ELR (cell line): ENCODE results near the gene SRGAP1.
"Not testable (repeated sequence)": the region's sequence is repeated elsewhere in the genome, so short reads cannot be mapped to it uniquely, and the experiment has no call there.

Experiments used
- DNase-seq: peaks from one replicate; pipeline ENCODE4 v3.0.0-alpha.2; 2015; ENCODE audit warnings: low read depth

The SRGAP1 gene

DNA sequence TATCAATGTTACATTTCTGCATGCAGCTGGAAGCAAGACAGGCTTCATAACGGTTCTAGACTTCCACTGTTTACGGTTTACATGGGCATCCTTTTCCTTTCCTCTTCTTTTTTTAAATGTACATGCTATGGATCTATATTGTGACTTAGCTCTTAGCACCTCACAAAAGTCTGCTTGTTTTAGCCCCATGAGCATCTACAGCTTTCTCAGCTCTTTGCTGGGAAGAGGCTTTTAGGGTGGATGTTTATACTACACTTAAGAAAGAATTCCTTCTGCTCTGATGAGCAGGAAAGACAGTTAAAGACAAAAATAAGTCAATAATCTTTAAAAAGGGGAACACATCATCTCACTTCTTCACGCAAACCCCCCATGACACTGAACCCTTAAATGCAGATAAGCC lies 326.2 kb downstream of the SRGAP1 start:
- DNase-seq: no peak

DNA sequence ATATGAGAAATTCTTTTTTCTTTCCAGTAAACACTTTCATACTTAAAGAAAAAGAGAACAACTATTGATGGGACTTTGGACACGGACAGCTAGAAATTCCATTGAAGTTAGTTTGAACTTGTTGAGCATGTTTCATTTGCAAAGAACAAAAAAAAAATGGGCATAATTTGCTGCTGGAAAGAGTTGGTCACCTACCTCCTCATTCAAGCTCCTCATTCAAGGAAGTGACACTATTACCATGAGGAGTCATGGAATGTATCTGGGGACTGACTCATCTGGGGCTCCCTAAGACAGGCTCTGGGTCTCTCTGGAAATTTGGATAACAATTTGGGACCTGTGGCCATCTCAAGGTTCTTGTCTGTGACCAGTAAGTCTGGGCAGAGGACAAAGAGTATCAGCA lies 327.2 kb downstream of the SRGAP1 start:
- peak; percentile 87 for DNase-seq

DNA sequence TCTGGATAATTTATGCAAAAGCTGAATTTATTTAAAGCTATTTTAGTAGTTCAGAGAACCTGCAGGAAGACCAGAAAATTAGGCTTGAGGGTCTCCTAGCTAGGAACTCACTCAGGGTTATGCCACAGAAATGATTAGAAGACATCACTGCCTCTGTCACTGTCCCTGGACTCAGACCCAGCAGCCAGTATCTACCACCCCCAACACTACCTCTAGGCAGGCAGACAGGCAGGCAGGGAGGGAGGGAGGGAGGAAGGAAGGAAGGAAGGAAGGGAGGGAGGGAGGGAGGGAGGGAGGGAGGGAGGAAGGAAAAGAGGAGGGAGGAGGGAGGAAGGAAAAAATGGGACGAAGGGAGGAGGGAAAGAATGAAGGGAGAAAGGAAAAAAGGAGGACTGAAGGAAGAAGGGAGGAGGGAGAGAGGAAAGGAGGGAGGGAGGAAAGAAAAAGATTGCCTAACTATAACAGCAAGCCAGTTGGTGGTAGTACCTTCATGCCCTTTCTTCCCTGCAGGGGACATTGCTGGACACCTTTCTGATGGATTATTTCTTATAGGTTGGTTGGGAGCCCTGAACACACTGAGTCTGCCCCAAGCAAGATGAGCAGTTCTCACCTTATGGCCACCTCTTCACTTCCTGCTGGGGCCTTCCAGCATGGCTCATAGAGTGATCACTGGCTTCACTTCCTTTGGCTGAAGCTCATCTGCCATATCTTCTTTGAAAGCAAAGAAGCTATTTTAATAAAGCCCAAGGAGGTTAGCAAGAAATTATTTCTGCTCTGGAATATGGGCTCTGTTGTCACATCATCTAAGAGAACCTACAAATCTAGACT lies 327.9 kb downstream of the SRGAP1 start:
- DNase-seq: peak; percentile 48

DNA sequence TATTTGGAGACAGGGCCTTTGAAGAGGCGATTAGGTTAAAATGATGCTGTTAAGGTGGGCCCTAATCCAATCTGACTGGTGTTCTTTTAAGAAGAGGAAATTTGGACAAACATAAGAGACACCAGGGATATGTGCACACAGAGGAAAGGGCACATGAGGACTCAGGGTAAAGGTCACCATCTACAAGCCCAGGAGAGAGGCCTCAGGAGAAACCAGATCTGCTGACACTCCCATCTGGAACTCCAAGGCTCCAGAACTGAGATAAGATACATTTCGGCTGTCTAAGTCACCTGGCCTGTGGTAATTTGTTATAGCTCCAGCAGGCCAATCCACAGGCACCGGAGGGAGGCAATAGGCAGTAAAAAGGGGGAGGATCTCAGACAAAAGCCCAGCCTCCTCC lies 329.0 kb downstream of the SRGAP1 start:
- DNase-seq: no peak

DNA sequence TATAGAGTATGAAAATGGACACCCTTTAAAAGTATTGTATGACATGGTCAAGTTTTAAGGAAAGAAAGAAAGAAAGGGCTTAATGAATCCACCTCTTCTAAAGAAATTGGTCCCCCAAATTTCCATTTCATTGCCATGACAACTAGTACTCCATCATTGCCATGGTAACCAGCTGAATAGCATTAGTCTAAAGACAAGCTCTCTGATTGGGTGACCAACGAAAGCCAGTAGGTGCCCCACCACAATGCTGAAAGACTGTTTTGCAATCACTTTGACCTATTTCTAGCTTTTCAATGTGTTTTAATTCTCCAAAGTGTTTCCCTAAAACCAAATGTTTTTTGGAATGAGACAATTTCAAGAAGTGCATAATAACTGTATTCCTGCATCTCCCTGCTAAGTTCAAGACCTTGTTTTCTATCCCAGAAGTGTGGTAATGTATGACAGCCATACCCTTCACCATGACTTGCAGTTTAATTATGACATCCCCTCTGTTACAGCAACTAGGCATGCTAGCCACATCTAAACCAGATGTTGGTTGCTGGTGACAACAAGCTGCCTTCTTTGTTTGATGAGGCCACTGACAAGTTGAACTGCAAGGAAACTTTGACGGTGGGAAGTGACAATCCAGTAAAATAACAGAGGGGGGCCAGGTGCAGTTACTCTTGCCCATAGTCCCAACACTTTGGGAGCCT lies 330.9 kb downstream of the SRGAP1 start:
- DNase-seq: peak; percentile 24

DNA sequence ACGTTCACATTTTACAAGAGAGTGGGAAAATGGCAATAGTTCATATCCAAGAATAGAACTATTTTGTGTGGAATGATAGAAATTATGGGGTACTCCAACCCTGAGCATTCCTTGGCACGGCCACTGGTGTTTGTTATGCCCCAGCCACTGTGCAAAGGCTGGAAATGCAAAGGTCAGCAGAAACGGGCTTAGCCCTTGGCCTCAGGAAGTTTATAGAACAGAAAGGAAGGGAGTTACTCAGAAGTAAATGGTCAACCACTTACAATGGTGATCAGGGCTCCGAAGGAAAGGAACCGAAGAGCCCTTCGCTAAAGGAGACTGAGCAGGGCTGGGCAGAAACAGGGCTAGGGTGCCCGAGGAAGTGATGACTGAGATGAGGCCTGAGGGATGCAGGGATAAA lies 332.5 kb downstream of the SRGAP1 start:
- no peak for DNase-seq

DNA sequence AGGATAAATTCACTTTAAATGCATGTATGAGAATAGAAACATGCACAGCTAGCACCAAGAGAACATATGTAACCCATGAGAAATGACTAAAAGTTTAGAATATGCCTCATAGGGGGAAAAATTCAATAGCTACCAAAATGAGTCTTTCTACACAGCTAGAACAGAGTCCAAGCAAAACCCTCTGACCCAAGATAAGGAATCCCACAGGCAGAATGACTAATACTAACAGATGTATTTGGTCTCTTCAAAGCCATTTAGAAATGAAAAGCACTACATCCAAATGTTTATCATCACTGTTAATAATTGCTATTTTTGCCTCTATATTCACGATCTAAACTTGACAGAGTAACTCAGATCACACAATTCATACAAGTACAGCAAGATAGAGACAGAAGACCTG lies 333.6 kb downstream of the SRGAP1 start:
- peak; percentile 83 for DNase-seq

DNA sequence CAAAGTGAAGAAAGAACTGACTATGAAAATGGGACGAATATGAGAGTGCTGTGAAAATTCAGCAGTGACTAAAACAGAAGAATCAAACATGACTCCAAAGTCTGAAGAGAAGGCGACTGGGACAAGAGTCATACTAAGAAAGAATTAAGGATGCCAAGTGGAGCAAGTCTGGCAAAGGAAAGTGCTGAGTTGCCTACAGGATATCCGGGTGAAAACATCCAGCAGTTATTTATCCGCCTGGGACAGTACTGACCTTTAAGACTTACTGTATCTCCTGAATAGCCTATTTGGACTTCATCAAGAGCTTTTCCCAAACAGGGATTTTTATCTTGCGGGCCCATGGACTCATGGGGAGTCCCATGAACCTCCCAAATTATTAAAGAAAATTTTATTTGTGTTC lies 336.5 kb downstream of the SRGAP1 start:
- peak; percentile 87 for DNase-seq

DNA sequence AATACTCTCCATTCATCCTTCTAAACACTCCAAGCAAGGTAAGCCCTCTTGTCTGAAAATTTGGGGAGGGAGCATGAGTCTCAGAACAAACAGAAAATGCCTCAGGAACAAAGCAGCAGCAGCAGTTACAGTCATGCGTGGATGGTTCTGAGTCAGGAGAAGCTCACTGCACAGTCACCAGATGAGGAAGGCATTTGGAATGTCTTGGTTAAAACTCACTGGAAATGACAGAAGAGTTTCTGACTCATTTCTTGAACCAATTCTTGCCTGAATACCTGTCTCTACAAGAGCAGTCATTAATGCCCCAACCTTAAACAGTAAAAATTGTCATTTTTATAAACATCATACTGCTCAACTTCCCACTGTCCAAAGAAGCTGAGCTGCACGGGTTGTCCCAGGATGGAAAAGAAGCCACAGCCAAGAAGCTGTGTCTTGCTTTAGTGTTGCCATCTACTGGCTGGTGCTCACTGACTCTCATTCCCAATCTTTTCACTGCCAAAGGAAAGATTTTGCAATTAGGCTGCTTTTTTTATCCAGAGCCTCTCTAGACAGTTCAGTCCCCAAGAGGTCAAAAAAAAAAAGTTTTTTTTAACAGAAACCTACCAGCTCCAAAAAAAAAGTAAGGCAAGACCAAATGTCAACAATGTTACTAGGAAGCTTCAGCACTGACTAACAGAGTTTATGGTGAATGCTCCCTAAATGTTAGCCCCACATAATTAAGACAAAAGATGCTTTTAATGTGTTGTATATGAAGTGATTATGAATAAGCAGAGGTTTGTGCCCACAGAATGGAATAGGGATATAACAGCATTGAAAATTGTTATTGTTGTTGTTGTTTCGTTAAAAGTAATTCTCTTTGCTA lies 337.2 kb downstream of the SRGAP1 start:
- peak; percentile 99 for DNase-seq

DNA sequence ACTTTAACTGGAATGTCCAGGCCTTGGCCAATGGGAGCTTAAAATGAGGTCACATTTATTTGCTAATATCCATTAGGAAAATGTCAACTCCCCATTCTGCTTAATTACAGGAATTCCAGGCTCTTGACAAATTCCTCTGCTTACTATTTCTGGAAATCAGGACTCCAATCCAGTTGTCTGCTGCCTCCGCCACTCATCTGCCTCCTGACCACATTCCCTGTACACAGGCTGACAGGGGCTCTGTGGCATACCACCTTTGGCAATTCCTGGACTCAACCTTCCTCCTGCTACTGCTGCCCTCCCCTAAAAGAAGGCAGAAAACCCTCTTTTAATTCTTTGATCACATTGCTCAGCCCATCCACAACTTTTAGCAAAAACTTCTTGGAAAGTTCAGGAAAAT lies 339.7 kb downstream of the SRGAP1 start:
- DNase-seq: no peak

DNA sequence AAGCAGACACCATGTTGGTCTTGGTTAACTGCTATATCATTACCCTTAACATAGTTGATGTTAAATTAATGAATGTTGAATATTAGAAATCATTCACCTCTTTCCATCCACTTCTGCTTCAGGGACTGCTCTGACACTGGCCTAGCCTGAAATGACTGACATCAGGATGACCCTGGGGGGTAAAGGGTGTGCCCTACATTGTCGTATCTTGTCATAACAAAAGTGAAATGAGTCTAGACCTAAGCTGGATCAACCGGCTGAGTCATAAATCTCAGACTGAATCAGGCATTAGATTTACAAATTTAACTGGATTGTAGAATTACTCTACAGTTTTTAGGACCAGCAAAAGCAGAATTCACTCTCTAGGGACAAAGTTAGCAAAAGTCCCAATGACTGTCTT lies 342.3 kb downstream of the SRGAP1 start:
- peak; percentile 72 for DNase-seq

DNA sequence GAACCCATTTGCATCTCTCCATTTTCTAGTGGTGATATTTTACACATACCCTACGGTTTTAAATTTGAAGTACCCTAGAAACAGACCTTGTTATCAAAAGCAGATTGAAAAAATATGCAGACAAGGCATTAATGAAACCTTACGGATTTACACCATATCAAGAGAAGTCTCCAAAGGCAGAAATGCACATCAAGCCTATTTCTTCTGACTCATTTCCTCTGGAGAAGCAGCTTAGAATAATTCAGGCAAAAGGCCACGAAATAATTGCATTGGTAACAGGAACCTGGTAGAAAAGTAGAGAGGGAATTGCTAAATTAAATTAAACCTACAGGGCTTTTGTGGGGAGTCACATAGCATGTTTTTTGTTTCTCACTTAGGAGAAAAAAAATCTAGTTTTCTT lies 342.9 kb downstream of the SRGAP1 start:
- peak; percentile 87 for DNase-seq

DNA sequence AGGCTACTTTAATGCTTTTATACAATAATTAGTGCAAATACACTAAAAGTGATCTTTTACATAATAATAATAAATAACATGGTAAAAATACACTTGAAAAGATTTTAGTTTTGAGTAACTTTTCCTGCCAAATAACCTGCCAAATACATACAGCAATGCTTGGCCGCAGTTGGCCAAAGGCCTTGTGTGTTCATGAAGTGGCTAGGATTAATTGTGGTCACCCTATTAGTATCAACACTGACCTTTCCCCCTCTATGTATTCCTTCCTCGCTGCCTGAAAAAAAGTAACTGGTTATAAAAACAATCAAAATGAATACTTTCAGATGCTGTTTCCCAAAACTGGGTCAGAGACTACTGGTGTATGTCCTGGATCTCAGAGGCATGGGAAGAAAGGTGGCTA lies 343.3 kb downstream of the SRGAP1 start:
- DNase-seq: no peak

DNA sequence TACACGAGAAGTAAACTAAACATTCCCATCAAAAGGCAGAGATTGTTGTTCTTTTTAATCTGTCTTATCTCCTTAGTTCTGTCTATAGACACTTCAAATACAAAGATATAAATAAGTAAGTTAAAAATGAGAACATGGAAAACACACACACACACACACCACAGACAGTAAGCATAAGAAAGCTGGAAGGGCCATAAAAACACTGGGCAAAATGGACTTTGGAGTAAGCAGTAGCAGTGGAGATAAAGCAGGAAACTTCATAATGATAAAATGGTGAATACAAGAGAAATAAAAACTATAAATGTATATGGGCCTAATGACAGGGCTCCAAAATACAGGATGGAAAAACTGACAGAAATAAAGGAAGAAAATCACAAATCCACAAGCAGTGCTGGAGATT lies 345.0 kb downstream of the SRGAP1 start:
- no peak for DNase-seq

DNA sequence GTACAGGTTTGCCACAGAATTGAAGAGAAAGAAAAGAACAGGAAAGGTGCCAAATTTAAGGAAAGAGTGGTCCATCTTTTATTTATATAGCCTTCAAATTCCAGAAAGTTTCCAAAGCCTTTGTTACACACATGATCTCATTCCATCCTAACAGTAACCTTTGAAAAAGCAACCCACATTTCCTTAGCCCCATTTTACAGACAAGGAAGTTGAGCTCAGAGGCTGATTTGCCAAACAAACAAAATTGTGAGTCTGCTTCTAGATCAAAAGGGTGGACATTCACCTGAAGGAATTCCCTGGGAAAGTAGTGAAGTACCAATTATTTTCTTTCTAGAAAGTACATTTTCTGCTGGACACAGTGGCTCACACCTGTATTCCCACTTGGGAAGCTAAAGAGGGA lies 345.6 kb downstream of the SRGAP1 start:
- no peak for DNase-seq

DNA sequence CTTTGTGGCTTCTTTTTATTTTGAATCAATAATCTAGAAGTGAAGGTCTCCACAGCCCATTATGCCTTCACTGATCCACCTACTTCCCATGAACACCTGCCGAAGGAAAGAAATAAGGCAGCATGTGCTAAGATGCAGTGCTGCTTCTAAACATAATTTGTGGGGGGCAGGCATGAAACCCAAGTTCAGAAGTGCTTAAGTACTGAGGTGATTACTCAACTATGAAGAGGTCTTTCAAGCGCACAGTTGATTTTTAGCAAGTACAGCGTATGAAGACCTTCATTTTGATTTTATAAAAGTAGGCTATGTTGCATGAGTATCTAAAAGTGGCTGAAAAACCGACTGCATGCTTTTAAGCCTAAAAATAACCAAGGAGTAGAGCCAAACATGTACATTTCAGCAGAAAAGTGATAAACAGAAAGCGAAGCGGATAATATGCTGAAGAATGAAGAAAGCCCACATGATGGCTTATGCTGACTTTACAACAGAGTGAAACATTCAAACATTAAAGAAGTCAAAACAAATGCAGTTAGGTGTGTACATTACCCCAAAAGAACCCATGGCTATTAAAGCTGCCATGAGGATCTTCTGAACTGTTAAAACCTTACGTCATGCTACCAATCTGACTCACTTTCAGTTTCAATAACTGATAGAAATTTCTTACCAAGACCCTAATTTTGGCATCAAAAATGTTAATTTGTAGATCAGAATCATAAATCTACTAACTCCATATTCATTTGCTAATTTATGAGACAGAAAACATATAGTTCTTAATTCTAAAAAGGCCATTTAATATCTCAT lies 348.3 kb downstream of the SRGAP1 start:
- no peak for DNase-seq

DNA sequence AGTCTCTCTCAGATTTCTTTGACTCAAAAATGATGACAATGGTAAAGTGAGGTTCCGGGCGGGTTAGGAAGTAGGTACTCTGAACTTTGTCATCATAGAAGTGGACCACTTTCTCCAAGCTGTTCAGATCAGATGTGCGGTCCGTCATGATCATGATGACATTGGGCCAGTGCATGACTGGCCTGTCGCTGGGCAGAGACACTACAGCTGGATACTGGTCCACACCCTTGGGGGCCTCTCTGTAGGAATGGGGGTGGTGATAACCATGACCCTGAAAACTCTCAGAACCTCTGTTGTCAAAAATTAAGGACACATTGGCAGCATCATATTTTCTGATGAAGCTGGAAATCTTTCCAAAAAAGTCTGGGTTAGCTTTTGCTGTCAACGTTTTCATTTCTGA lies 349.4 kb downstream of the SRGAP1 start:
- DNase-seq: no peak

DNA sequence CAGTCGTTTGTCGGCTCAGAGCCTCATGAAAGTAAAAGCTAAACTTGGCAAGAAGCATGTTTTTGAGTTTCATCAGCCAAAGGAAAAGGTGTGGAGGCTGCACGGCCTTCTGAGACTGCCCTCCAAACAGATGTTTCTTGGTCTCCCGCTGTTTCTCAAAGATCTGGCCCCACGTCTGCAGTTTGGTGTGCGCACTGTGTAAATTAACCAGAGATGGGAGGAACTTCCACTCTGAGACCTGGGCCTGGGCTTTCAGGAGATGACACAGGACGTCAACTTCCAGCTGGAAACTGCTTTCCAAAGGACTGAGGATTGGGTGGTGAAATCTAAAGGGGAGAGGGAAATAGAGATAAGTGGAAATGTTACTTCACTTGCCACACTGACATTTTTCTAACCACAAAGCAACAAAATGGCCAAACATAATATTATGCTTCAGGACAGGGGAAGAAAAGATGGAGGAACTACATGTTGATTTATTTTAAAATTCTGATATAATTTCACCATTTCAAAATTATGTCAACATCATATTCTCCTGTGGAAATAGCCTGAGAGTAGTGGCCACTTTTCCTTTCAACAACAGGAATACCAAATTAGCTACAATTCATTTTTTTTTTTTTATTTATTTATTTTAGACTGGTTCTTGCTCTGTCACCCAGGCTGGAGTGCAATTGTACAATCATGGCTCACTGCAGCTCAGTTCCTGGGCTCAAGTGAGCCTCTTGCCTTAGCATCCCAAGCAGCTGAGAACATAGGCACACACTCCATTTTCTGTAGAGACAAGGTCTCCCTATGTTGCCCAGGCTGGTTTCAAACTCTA lies 350.0 kb downstream of the SRGAP1 start:
- DNase-seq: no peak

DNA sequence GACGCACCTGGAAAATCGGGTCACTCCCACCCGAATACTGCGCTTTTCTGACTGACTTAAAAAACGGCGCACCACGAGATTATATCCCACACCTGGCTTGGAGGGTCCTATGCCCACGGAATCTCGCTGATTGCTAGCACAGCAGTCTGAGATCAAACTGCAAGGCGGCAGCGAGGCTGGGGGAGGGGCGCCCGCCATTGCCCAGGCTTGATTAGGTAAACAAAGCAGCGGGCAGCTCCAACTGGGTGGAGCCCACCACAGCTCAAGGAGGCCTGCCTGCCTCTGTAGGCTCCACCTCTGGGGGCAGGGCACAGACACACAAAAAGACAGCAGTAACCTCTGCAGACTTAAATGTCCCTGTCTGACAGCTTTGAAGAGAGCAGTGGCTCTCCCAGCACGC lies 351.3 kb downstream of the SRGAP1 start:
- DNase-seq: not testable (repeated sequence)

DNA sequence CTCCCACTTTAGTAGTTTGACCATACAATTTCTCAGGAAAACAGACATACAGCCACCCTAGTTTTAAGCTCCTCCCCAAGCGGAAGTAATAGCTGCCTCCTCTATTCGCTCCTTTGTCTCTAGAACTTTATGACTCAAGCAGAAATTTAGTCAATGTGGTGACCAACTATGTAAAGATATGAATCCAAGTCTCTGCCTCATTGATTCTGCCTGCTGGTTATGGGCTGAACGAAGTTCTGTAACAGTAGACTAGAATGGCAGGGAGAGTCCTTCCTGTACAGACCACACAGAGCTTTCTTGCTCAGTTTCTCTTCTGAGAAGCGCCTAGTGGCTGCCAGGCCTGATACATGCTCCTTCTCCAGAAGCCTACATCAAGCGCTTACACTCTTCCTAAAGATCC lies 358.5 kb downstream of the SRGAP1 start:
- DNase-seq: no peak

DNA sequence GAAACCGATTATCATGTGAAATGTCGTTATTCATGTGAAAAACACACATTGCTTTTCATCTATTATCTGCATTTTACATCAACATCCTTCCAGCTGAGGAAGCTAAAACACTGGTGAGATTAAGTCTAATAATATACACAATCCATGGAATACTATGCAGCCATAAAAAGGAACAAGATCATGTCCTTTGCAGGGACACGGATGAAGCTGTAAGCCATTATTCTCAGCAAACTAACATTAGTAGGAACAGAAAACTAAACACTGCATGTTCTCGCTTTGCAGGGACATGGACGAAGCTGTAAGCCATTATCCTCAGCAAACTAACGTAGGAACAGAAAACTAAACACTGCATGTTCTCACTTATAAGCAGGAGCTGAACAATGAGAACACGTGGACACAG lies 359.3 kb downstream of the SRGAP1 start:
- no peak for DNase-seq
